Aorta (tissue), 5 donors: ENCODE results near the gene TFAP2B. TPM values are rescaled to one million over a fixed set of nuclear protein-coding genes. Genes with fewer than 3 reads are reported as not detected.

Experiments used
- ATAC-seq: fragments of 200-7000 bp; cut with Tn5 transposase; one replicate; pipeline ENCODE4 v1.9.1; 2022; ENCODE audit warnings: moderate library complexity; ENCODE audit not compliant: low FRiP score
- DNase-seq, 2 donors: peaks; one replicate each; pipeline ENCODE4 v3.0.0-alpha.2; 2020
- H3K27ac ChIP-seq, 2 donors: one replicate each; pipeline ENCODE4 v1.5.1; 2013; ENCODE audit warnings: low read length in 2 of 2, mild to moderate bottlenecking in 2 of 2, moderate library complexity in 2 of 2, control low read depth in 1 of 2, inconsistent platforms in 1 of 2, low read depth in 1 of 2
- H3K27me3 ChIP-seq, 2 donors: one replicate each; pipeline ENCODE4 v1.6.1; 2013; ENCODE audit warnings: control low read depth in 1 of 2, low read length in 1 of 2, mild to moderate bottlenecking in 1 of 2, moderate library complexity in 1 of 2; ENCODE audit not compliant: insufficient read depth in 2 of 2, control insufficient read depth in 1 of 2
- H3K36me3 ChIP-seq, 2 donors: one replicate each; pipeline ENCODE4 v1.6.1; 2013; ENCODE audit warnings: control low read depth in 1 of 2, low read length in 1 of 2, mild to moderate bottlenecking in 1 of 2; ENCODE audit not compliant: insufficient read depth in 2 of 2, control insufficient read depth in 1 of 2
- H3K4me1 ChIP-seq, 2 donors: one replicate each; pipeline ENCODE4 v1.6.1; 2013; ENCODE audit warnings: low read length in 2 of 2, control low read depth in 1 of 2, mild to moderate bottlenecking in 1 of 2, moderate library complexity in 1 of 2; ENCODE audit not compliant: insufficient read depth in 2 of 2, control insufficient read depth in 1 of 2
- H3K4me3 ChIP-seq, 2 donors: one replicate each; pipeline ENCODE4 v1.5.1; 2013; ENCODE audit warnings: low read length in 2 of 2, control low read depth in 1 of 2, mild to moderate bottlenecking in 1 of 2
- H3K9me3 ChIP-seq: one replicate; pipeline ENCODE4 v1.6.1; 2013; ENCODE audit warnings: mild to moderate bottlenecking, low read length; ENCODE audit not compliant: control insufficient read depth
- WGBS, 2 donors: extraction: QIAGEN DNeasy Blood & Tissue Kit; methylation state at CpG; one replicate each; pipeline ENCODE4 v1.1.7; 2013; 5-methylcytosine and 5-hydroxymethylcytosine counted together
- intact Hi-C, 2 donors: fragments of 100-400 bp; cut with DNase I; formaldehyde crosslinking; loops; one replicate each; pipeline versions ENCODE4 v1.14.2 to v1.15.0; 2022
- polyA plus RNA-seq, 2 donors: library from polyadenylated mRNA; stranded (reverse); fragments of 200-250 nt; gene quantifications; one replicate each; pipeline ENCODE4 v1.2.3, GENCODE V29; 2013
- total RNA-seq, 2 donors: library from RNA; stranded (reverse); fragmentation: NEBNext Ultra II Directional; extraction: Animal tissue kit (Norgen Biotek cat#: 25700); gene quantifications; one replicate each; pipeline ENCODE4 v1.2.1, GENCODE V29; 2021
- donor health status: healthy with polysubstance abuse.
- donor health status: Bipolar disorder and iron deficiency.
- donor health status: DM: no; HTN: no; CAD: no.
- donor health status: DM: no; HTN: no; CAD: no.
- donor health status: DM: yes; HTN: yes; CAD: no.

The TFAP2B gene
- total and polyA plus RNA-seq, 4 donors = 0.13 TPM; not detected in 3

DNA sequence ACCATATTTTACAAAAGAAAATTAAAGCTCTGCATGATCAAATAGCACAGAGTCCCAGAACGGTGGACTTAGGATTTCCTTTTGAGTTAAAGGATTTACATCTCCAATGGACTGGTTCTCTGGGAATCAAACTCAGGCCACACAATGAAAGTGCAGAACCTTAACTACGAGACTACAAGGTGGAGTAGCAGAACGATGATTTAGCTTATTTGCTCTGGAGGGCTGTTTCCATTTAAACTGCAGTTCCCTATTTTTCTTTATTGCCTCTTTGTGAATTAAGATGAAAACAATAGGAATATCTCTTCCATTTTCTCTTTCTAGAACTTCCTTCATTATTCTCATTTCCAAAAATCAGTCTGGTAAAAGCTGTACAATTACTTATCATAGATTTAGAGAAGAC, 65.7 kb downstream of the TFAP2B start:
- Histone ChIP-seq H3K36me3 (no peaks in the 10 kb centered on the region), H3K27ac (no peak overlapping the region), H3K9me3 (no peaks in the 10 kb centered on the region), H3K27me3 (peaks cover 0 to 2% of the 10 kb centered on the region in 2 donors), H3K4me1 (no peaks in the 10 kb centered on the region), H3K4me3 (no peak overlapping the region)
- ATAC-seq = no peak
- no peak for DNase-seq
- intact Hi-C loops = no loop called here
- WGBS, 2 donors = 71 to 74% methylated on average over 3 of the region's 3 CpGs

- intact Hi-C loops = no loop called here
- DNase-seq = no peak
- no peak for ATAC-seq
- Histone ChIP-seq H3K27me3 (no peaks in the 10 kb centered on the region), H3K4me1 (no peaks in the 10 kb centered on the region), H3K9me3 (no peaks in the 10 kb centered on the region), H3K4me3 (no peak overlapping the region), H3K36me3 (no peaks in the 10 kb centered on the region), H3K27ac (no peak overlapping the region)
- WGBS, 2 donors = 12 to 23% methylated on average over 1 of the region's 1 CpG
Observed at GRCh38 chr6:50887112-50887511, 68.4 kb downstream of the TFAP2B start.

DNA sequence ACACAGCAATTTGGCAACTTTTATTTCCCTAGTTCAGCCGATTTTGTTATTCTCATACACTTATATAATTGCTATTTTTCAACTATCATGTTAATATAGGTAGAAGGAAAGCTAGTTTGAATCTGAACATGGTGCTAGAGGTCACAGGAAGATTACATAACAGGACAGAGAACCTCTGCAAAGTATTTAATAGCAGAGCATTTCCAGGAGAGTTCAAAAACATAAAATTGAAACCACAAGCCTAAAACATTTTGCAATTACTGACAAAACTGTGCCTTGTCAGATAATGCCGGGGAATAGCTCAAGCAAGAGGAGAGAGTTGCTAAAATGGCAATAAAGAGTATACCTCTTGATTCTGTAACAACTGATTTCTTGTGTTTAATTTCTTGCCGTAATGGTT, 70.8 kb downstream of the TFAP2B start:
- no peaks in the 10 kb centered on the region for H3K27me3 ChIP-seq
- no peak overlapping the region for H3K4me3 ChIP-seq
- no peaks in the 10 kb centered on the region for H3K36me3 ChIP-seq
- no peak overlapping the region for H3K27ac ChIP-seq
- intact Hi-C loops = no loop called here
- 68 to 71% methylated on average over 3 of the region's 3 CpGs for WGBS, 2 donors
- DNase-seq = no peak
- no peaks in the 10 kb centered on the region for H3K9me3 ChIP-seq
- H3K4me1 ChIP-seq = no peaks in the 10 kb centered on the region
- ATAC-seq = no peak

DNA sequence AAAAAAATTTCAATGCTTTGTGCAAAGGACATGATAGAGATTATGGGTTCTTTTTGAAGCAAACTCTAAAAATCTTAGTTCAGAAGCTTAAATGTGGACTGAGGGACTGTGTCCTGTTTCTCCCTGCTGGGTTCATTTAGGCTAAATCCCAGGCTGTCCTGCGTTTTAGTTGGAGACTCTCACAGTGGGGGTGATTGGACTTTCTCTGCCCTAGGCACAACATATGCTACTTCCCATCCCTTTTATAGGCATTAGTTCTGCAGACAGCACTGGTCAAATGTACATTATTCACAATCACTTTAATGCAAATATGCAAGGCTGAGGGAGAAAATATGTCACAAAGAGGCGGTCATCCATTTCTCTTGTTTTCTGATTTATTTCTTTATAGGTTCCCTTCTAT, 71.3 kb downstream of the TFAP2B start:
- intact Hi-C loops = no loop called here
- WGBS, 2 donors = 21 to 36% methylated on average over 2 of the region's 2 CpGs
- H3K4me3 ChIP-seq = no peak overlapping the region
- ATAC-seq (no peak), DNase-seq (no peak)
- H3K4me1 ChIP-seq = no peaks in the 10 kb centered on the region
- no peaks in the 10 kb centered on the region for H3K36me3 ChIP-seq
- H3K9me3 ChIP-seq = no peaks in the 10 kb centered on the region
- H3K27ac ChIP-seq = no peak overlapping the region
- H3K27me3 ChIP-seq = no peaks in the 10 kb centered on the region

DNA sequence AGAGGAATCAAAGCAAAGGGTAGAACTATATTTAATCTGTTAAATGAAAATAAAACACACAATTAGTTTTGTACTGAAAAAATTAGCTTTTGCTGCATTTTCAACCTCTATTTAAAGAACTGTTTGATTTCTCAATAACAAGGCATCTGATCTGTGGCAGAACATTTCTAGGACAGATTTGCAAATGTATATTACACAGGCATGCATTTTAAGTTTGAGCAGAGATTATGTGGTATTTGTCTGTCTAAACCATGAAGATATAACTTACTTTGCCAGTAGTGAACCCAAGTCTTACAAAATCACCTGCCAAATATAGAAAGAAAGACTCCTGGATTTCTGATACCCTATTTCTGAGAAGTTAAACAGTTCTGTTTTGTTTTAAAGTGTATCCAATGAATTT, 71.9 kb downstream of the TFAP2B start:
- DNase-seq (no peak), ATAC-seq (no peak)
- intact Hi-C loops = no loop called here
- H3K27ac ChIP-seq = no peak overlapping the region
- no peaks in the 10 kb centered on the region for H3K4me1 ChIP-seq
- no peaks in the 10 kb centered on the region for H3K27me3 ChIP-seq
- H3K36me3 ChIP-seq = no peaks in the 10 kb centered on the region
- H3K4me3 ChIP-seq = no peak overlapping the region
- no peaks in the 10 kb centered on the region for H3K9me3 ChIP-seq

DNA sequence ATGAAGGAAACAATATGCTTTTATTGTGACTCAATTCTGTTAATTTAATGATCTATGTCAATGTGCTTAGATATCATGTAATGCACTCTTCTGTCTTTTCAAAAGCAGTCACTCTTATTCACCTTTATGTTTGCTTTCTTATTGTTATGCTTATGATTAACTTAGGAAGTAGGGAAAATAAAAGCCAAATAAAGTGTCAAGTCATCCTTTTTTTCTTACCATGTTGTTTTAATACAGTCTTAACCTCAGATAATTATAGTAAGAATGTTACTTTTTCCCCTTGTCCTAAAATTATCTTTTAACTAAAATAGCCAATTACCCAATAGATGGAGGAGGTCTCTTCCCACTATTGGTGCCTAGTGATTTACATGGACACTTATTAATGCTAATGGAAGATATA, 72.6 kb downstream of the TFAP2B start:
- Histone ChIP-seq H3K36me3 (no peaks in the 10 kb centered on the region), H3K9me3 (no peaks in the 10 kb centered on the region), H3K4me1 (no peaks in the 10 kb centered on the region), H3K27ac (no peak overlapping the region), H3K27me3 (no peaks in the 10 kb centered on the region), H3K4me3 (no peak overlapping the region)
- ATAC-seq = no peak
- no peak for DNase-seq
- intact Hi-C loops = no loop called here

Other genes with a start within 250 kb of the TFAP2B start
- gene TFAP2D, start 105.3 kb upstream of the TFAP2B start, total RNA-seq = not detected
- gene TFAP2D, start 105.3 kb upstream of the TFAP2B start, polyA plus RNA-seq = not detected